Endothelial cell of umbilical vein (primary cell): ENCODE results near the gene AGPAT1. TPM values are rescaled to one million over a fixed set of nuclear protein-coding genes. Genes with fewer than 3 reads are reported as not detected.

ENCODE experiments used
- BruUV-seq: library from RNA; stranded (reverse); fragments of 400-500 nt; replicated peaks from 2 replicates; lab custom pipeline; 2021; lab: Mats Ljungman, UMichigan
- CTCF ChIA-PET: fragments of 300-600, 350-600 bp; sonication (Branson Sonifier 250); formaldehyde crosslinking; loops from one replicate; lab custom pipeline; 2021; ENCODE audit warnings: antibody characterized with exemption, inconsistent platforms; lab: Charles Lee
- POLR2A ChIA-PET: fragments of 300-600, 350-600 bp; sonication (Branson Sonifier 250); formaldehyde crosslinking; loops from one replicate; lab custom pipeline; 2021; ENCODE audit warnings: antibody characterized with exemption, inconsistent platforms; lab: Charles Lee
- DNase-seq: peaks from one replicate; pipeline ENCODE4 v3.0.0-alpha.2; 2011; ENCODE audit warnings: low read depth, low spot score
- FAIRE-seq: peaks from 2 replicates; lab custom pipeline; 2011; peaks lifted over from hg19 to GRCh38; lab: Jason Lieb, UNC
- H2AFZ ChIP-seq: 2 replicates; pipeline ENCODE4 v1.6.0; 2012; ENCODE audit warnings: low read depth, low read length, control low read depth, inconsistent platforms
- H3K27ac ChIP-seq: 2 replicates; pipeline ENCODE4 v1.5.1; 2011; ENCODE audit warnings: low read depth, mild to moderate bottlenecking, control low read depth, low read length, moderate library complexity; ENCODE audit not compliant: insufficient read depth
- H3K27me3 ChIP-seq, 2 experiments: 2 replicates each; pipeline versions ENCODE4 v1.6.0 to v1.6.1; 2011; ENCODE audit warnings: low read length in 2 of 2, mixed read lengths in 1 of 2; ENCODE audit not compliant: control insufficient read depth in 2 of 2, insufficient read depth in 2 of 2
- H3K36me3 ChIP-seq, 2 experiments: 2 replicates in 1 of 2; 3 replicates in 1 of 2; pipeline ENCODE4 v1.5.1; 2011; ENCODE audit warnings: low read length in 2 of 2, mild to moderate bottlenecking in 1 of 2, moderate library complexity in 1 of 2; ENCODE audit not compliant: control insufficient read depth in 2 of 2, insufficient read depth in 2 of 2; ENCODE audit errors: extremely low read depth in 1 of 2
- H3K4me1 ChIP-seq: 3 replicates; pipeline ENCODE4 v1.5.1; 2011; ENCODE audit warnings: mild to moderate bottlenecking, low read length; ENCODE audit not compliant: control insufficient read depth, insufficient read depth; ENCODE audit errors: extremely low read depth
- H3K4me2 ChIP-seq: 2 replicates; pipeline ENCODE4 v1.6.1; 2011; ENCODE audit warnings: low read length, control low read depth, mixed read lengths; ENCODE audit not compliant: insufficient read depth
- H3K4me3 ChIP-seq, 3 experiments: fragments of 200-600 bp in 1 of 3; sonication (generic), shearing (Covaris generic) in 1 of 3; replicated peaks in 1 of 3; 2 replicates each; pipeline ENCODE4 v1.5.1; 2011 to 2016; ENCODE audit warnings: control low read depth in 3 of 3, low read length in 3 of 3, mild to moderate bottlenecking in 2 of 3, inconsistent platforms in 1 of 3, low read depth in 1 of 3, moderate library complexity in 1 of 3; ENCODE audit not compliant: insufficient read depth in 1 of 3
- H3K79me2 ChIP-seq: 2 replicates; pipeline ENCODE4 v1.6.0; 2012; ENCODE audit warnings: low read length, inconsistent platforms; ENCODE audit not compliant: control insufficient read depth, insufficient read depth
- H3K9ac ChIP-seq: replicated peaks from 2 replicates; pipeline ENCODE3; 2011; ENCODE audit warnings: low read length, control low read depth; ENCODE audit not compliant: insufficient read depth; ENCODE audit errors: extremely low read depth
- H3K9me1 ChIP-seq: replicated peaks from 3 replicates; pipeline ENCODE4 v1.6.0; 2011; ENCODE audit warnings: mild to moderate bottlenecking, low read length; ENCODE audit not compliant: control insufficient read depth, insufficient read depth; ENCODE audit errors: extremely low read depth
- H3K9me3 ChIP-seq: replicated peaks from 2 replicates; pipeline ENCODE4 v1.5.1; 2012; ENCODE audit warnings: low read length, inconsistent platforms; ENCODE audit not compliant: control insufficient read depth, insufficient read depth
- H4K20me1 ChIP-seq: replicated peaks from 2 replicates; pipeline ENCODE3; 2011; ENCODE audit warnings: mild to moderate bottlenecking, low read length; ENCODE audit not compliant: control insufficient read depth, insufficient read depth; ENCODE audit errors: extremely low read depth
- CTCF ChIP-seq, 2 donors: IDR thresholded peaks; 1 replicate in 1 of 2; 2 replicates in 1 of 2; pipeline ENCODE4 v1.5.1; 2011; ENCODE audit warnings: low read length in 2 of 2, mild to moderate bottlenecking in 2 of 2, moderate library complexity in 2 of 2, control low read depth in 1 of 2, inconsistent platforms in 1 of 2, low read depth in 1 of 2; ENCODE audit not compliant: insufficient read depth in 1 of 2; ENCODE audit errors: extremely low read depth in 1 of 2
- EZH2 ChIP-seq: IDR thresholded peaks from 2 replicates; pipeline ENCODE4 v1.6.1; 2012; ENCODE audit warnings: borderline replicate concordance, low read depth, mild to moderate bottlenecking, moderate library complexity, low read length, inconsistent platforms; ENCODE audit not compliant: severe bottlenecking
- FOS ChIP-seq: IDR thresholded peaks from 2 replicates; pipeline ENCODE4 v1.6.1; 2011; ENCODE audit warnings: mild to moderate bottlenecking, low read length, moderate library complexity, borderline replicate concordance; ENCODE audit not compliant: insufficient read depth
- GATA2 ChIP-seq: IDR thresholded peaks from 2 replicates; pipeline ENCODE4 v1.7.0; 2011; ENCODE audit warnings: low read depth, mild to moderate bottlenecking, moderate library complexity, mixed read lengths, low read length; ENCODE audit not compliant: insufficient read length, insufficient read depth
- JUN ChIP-seq: IDR thresholded peaks from 2 replicates; pipeline ENCODE4 v1.6.1; 2011; ENCODE audit warnings: borderline replicate concordance, low read depth; ENCODE audit not compliant: insufficient read length, insufficient read depth
- MAX ChIP-seq: IDR thresholded peaks from 2 replicates; pipeline ENCODE4 v1.6.1; 2011; ENCODE audit not compliant: insufficient read depth, insufficient read length
- MYC ChIP-seq: IDR thresholded peaks from one replicate; pipeline ENCODE4 v1.6.1; 2011; ENCODE audit warnings: mild to moderate bottlenecking, low read depth, low read length
- POLR2A ChIP-seq: IDR thresholded peaks from 2 replicates; pipeline ENCODE4 v1.6.1; 2012; ENCODE audit warnings: low read depth, mild to moderate bottlenecking, control low read depth, low read length
- POLR2AphosphoS5 ChIP-seq: IDR thresholded peaks from 2 replicates; pipeline ENCODE4 v1.6.1; 2012; ENCODE audit warnings: low read depth, mild to moderate bottlenecking, control low read depth, low read length, moderate library complexity; ENCODE audit not compliant: insufficient read depth
- dilution Hi-C: fragments of 300-500 bp; cut with MboI; formaldehyde crosslinking; loops from one replicate; pipeline ENCODE4 v1.15.0; 2019; ENCODE audit warnings: low sequenced_read_pairs; ENCODE audit not compliant: extremely low pct_ligation_motif_present
- intact Hi-C: fragments of 100-400 bp; cut with micrococcal nuclease; formaldehyde crosslinking; loops from one replicate; pipeline ENCODE4 v1.10.0; 2022
- polyA plus RNA-seq, 4 experiments: library from polyadenylated mRNA; depleted of rRNA in 3 of 4; stranded (reverse) in 3 of 4; unstranded in 1 of 4; fragments of >200 nt; gene quantifications; 2 replicates each; pipeline versions ENCODE4 v1.2.1 to v1.2.3, GENCODE V29; 2011 to 2012; ENCODE audit warnings: missing spikeins in 1 of 4
- total RNA-seq: library from RNA; stranded (reverse); gene quantifications from 2 replicates; pipeline ENCODE4 v1.2.3, GENCODE V29; 2021

AGPAT1 gene
- total and polyA plus RNA-seq, 2 donors (not counting 3 experiments of a cell fraction or from before 2014, with no cell fraction given): 38.4 to 132 TPM

GRCh38 chr6:32170294-32170693 is 5.6 kb downstream of the AGPAT1 start:
- Histone ChIP-seq H3K79me2 (peaks cover 11% of the 10 kb centered on the region), H2AFZ (no peak overlapping the region), H3K4me1 (peaks cover 7% of the 10 kb centered on the region), H3K9ac (no peak overlapping the region), H3K9me3 (no peaks in the 10 kb centered on the region), H3K4me2 (no peak overlapping the region), H3K27me3 (no peaks in the 10 kb centered on the region), H3K9me1 (no peaks in the 10 kb centered on the region), H3K27ac (no peak overlapping the region), H3K4me3 (no peak overlapping the region), H4K20me1 (no peaks in the 10 kb centered on the region), H3K36me3 (peaks cover 7 to 21% of the 10 kb centered on the region in 2 experiments)
- dilution Hi-C loops (no loop called here), intact Hi-C loops (no loop called here)
- FAIRE-seq (no peak), DNase-seq (no peak)
- POLR2A ChIA-PET: no interaction called here
- no TSS peak for BruUV-seq
- CTCF ChIA-PET: interaction anchor here (0.6 kb wide), 1 partner anchor 488 kb away, joined by 3 read pairs; no protein-coding TSS in a partner anchor
- TF ChIP-seq GATA2 (no peak), POLR2A (no peak), EZH2 (no peak), FOS (no peak), JUN (no peak), CTCF (IDR thresholded peaks at IDR 0.05; ENCODE audit: extremely low read depth in 1 of 2, insufficient read depth in 1 of 2, low read depth in 1 of 2, low read length in 2 of 2) (no peak), MAX (no peak), MYC (no peak), POLR2AphosphoS5 (no peak)
